HG03469 (cell line): ENCODE data around the gene CNNM4.

Experiments
- ATAC-seq: cut with Tn5 transposase; IDR thresholded peaks from one replicate; pipeline ENCODE4 v1.9.1; 2021; ENCODE audit warnings: mild to moderate bottlenecking, moderate library complexity, moderate number of reproducible peaks; ENCODE audit not compliant: unreplicated experiment

The CNNM4 gene

DNA sequence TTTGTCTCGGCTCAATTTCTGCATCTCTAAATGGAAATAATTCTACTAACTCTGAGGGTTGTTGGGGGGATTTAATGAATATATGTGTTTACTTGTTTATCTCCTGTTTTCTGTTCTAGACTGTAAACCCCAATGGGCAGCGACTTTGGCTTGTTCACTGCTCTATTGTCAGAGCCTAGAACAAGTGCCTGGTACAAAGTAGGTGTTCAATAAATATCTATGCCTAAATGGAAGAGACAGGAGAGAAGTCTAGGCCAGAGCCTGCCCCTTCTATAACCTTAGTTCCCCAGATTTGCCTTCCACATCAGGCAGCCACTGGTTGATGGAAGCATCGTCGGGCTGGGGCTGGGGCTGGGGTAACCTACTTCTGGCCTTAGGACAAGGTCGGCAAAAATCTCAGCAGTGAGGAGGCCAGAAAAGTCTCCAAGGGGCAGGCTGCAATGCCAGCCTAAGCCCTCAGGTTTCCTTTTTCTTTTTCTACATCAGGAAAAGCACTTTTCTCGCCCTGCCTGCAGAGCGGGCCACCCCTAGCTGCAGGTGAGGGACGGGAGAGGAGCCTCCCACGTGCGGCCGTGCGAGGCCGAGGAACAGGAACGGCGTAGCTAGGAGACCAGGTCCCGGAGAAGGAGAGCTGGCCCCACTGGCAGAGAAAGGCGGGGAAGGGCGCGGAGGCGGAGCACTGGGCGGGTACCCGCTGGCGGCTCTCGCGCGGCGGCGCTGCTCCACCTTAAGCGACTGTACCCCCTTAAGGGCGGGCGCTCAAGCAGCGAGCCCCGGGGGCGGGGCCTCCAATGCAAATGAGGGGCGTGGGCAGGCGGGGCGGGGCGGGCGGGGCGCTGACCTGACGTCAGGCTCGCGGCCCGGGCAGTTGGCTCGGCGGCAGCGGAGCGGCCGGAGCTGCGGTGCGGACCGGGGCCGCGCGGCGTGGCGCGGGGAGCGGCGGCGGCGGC is at the start of gene CNNM4:
Gene CNNM4, plus strand, starts transcription at position 867 of the 950 bp plus-strand sequence. CDS start 98 bp downstream, outside the sequence.
- peak; percentile 54 for ATAC-seq

- ATAC-seq: no peak
Observed at GRCh38 chr2:96710985-96711384, 49.7 kb upstream of the CNNM4 start.

GRCh38 chr2:96715658-96716057 is 45.0 kb upstream of the CNNM4 start:
- ATAC-seq: no peak

- ATAC-seq: no peak
Observed at GRCh38 chr2:96716388-96716787, 44.3 kb upstream of the CNNM4 start.

DNA sequence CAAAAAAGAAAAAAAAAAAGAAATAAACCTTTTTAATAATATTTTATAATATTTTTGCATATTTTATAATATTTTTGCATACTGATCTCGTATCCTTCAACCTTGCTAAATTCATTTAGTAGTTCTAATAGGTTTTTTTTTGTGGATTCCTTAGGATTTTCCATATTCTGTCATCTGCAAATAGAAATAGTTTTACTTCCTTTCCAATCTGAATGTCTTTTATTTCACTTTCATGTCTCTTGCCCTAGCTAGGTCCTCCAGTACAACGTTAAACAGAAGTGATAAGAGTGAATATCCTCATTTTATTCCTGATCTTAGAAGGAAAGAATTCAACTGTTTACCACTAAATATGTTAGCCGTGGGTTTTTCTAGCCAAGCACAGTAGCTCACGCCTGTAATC is 34.6 kb upstream of the CNNM4 start:
- ATAC-seq: no peak

DNA sequence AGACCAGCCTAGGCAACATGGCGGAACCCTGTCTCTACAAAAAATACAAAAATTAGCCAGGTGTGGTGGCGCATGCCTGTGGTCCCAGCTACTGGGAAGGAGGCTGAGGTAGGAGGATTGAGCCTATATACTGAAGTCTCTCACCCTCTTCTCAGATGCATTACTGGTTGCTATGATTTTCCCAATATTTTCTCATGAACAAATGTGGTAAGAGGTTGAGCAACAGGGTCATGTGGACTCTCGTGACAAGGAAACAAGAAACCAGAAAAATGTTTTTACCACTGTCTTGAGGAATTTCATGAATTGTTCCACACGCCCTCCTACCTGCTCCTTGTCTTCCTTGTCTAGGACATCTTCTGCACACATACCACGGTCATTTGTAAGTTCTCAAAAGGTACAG is 33.3 kb upstream of the CNNM4 start:
- ATAC-seq: no peak

- no peak for ATAC-seq
Observed at GRCh38 chr2:96729748-96730147, 31.0 kb upstream of the CNNM4 start.

GRCh38 chr2:96730212-96730611 is 30.5 kb upstream of the CNNM4 start:
- no peak for ATAC-seq

- no peak for ATAC-seq
Observed at GRCh38 chr2:96733931-96734330, 26.8 kb upstream of the CNNM4 start.

DNA sequence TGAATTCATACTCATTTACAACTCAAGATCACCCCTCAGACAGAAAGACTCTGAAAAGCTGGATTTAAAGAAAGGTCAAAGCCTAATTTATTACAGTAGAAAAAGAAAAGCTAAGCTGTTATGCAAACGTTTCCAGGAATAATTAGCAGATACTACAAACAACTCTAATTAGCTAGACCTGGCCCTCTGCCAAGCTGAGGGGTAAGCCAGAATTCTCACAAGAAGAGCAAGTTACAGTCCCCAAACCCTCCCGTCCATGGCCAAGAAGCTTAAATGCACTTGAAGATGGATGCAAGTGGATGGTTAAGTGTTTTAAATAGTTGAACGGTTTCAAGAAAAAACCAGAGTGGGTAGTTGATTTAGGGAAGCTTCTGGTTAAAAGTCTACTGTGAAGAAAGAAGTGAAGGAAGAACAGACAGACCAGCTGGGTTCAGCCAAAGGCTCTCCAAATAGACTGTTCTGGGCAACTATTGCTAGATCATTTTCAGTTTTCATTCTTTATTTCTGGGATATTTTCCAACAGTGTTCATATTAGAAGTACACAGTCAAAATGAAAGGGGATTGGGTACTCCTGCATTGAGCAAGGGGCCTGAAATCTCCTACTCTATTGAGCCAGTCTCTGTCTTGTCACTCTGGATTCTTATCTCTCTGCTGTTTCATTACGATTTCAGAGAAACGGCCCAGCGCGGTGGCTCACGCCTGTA is 25.7 kb upstream of the CNNM4 start:
- no peak for ATAC-seq

- no peak for ATAC-seq
Observed at GRCh38 chr2:96737251-96737650, 23.5 kb upstream of the CNNM4 start.

- no peak for ATAC-seq
Observed at GRCh38 chr2:96737831-96738230, 22.9 kb upstream of the CNNM4 start.

- ATAC-seq: no peak
Observed at GRCh38 chr2:96739076-96739632, 21.5 kb upstream of the CNNM4 start.

DNA sequence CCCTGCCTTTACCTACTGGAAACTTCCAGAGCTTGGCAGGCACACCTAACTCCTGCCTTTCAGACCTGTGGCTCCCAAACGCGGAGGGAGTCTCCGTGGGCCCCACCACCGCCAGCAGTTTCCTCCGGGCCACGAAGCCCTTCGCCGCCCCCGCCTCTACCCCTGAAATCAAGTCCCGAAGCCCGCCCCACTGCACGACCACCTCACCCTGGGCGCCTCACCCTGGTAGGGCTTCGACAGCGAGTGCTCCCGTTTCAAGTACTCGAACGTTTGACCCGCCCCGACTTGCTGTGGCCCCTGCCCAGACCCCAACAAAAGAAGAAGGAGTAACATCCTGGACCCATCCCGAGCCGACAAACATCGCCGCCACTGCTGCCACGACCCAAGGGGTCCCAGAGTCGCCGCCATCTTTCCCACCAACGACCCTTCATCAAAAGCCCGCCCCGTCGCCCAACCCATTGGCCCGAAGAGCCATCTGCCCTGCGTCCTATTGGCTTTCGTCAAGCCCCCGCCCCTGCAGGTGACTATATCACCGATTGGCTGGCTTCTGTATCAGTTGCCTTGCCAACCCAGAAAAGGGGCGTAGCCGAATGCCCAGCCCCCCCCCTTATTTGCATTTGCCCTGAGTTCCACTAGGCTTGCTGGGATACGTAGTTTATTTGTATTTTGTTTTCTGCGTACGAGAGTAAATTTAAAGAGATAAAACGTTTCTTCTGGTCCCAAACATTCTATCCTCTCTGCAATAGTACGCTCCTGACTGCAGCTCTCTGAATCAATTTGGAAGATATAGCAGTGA is 20.9 kb upstream of the CNNM4 start, which contains the start of gene LMAN2L:
Gene LMAN2L, minus strand, starts transcription at position 432 of the 796 bp plus-strand sequence. Its CDS starts 24 bp downstream, at position 408.
- ATAC-seq: peak; percentile 92

DNA sequence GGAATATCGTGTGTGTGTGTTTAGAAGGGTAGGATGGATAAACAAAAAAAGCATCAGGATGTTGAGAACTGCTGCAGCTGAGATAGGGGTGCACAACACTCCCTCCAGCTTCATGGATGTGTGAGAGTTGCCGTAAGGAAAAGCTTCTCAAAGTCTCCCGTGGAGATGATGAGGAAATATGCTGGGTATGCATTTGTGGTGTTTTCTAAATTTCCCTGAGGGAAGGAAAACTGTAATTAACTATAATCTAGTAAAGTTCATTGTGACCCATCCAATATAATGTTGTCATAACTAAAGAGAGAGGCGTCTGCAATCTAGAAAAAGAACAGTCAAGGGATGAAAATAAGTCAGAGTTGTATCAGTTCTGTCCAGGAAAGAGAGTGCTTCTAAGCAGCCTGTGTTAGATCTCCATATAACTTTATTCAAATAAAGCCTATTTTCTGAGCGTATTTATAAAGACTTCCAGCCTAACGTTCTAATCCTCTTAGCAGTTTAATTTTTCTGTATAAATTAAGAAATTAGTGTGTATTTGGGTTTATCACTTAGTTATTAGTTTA is 13.6 kb upstream of the CNNM4 start:
- no peak for ATAC-seq

GRCh38 chr2:96751800-96752199 is 8.9 kb upstream of the CNNM4 start:
- ATAC-seq: no peak

DNA sequence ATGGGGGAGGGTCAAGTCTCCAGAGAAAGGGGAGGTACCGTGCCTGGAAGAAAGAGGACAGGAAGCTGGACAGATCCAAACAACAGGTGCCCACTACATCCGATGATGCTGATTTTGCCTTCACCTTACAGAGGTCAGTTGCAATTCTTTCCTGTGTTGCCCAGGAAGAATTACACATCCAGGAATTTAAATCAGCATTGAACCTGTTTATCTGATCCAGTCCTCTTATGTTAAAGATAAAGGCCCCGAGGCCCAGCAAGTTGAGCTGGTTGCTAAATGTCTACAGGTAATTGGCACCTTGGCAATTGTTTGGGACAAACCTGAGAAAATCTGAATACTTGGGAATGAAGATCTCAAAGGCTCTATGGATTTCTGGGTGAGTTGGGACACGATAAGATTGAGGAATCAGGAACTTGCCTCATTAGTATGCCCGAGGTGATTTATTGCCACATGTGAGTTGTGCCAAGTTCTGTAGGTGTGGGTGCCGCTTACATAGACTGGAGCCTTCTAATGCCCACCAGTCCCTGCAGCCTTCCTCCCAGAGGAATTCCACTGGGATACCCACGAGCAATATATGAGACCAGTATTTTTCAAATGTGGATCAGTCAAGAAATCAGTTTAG is 6.9 kb upstream of the CNNM4 start:
- ATAC-seq: no peak

GRCh38 chr2:96754317-96754716 is 6.4 kb upstream of the CNNM4 start:
- no peak for ATAC-seq

DNA sequence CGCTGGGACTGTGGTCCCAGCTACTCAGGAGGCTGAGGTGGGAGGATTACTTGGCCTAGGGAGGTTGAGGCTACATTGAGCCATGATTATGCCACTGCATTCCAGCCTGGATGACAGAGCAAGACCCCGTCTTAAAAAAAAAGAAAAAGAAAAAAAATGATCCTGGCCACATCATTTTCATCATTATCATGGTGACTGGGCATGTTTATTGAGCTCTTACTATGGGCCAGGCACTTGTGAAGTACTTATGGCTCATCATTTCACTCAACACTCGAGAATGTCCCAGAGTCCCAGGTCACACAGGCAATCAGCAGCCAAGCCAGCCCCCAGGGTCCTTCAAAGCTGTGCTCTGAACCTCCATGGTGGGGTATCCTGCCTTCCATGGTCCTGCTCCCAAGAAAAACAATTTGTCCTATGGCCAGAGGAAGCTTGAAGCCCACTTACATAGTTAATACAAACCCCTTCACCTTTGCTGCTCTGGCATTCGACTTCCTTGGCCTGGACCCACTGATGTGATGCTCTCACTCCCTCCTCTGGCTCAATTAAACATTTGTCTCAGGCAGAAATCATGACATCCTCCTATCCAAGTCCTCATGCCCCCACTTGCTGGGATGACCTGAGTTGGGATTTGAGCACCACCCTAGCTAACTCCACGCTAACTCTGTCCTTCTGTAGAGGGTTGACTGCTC is 3.8 kb upstream of the CNNM4 start:
- no peak for ATAC-seq
